IPS-18c (cell line): ENCODE measurements around the gene DOHH.
A peak's percentile ranks its signal among the peaks of the same experiment; 100 is the strongest.

Source experiments
- H3K4me3 ChIP-seq: 2 replicates; pipeline ENCODE4 v1.7.0; 2013; ENCODE audit warnings: low read depth, mild to moderate bottlenecking, low read length, moderate library complexity; ENCODE audit not compliant: insufficient read depth
- H3K9me3 ChIP-seq: one replicate; pipeline ENCODE4 v1.6.1; 2013; ENCODE audit warnings: mild to moderate bottlenecking, low read length, moderate library complexity; ENCODE audit not compliant: control insufficient read depth, insufficient read depth

Gene DOHH

GRCh38 chr19:3494559-3494958, 5.9 kb downstream of the DOHH start:
- Histone ChIP-seq H3K9me3 (no peaks in the 10 kb centered on the region), H3K4me3 (no peak overlapping the region)

GRCh38 chr19:3494051-3494450, 6.4 kb downstream of the DOHH start:
- H3K4me3 ChIP-seq = no peak overlapping the region
- no peaks in the 10 kb centered on the region for H3K9me3 ChIP-seq

- Histone ChIP-seq H3K4me3 (no peak overlapping the region), H3K9me3 (no peaks in the 10 kb centered on the region)
Measured at GRCh38 chr19:3493651-3494050, 6.8 kb downstream of the DOHH start.

GRCh38 chr19:3492919-3493318, 7.6 kb downstream of the DOHH start:
- H3K4me3 ChIP-seq = no peak overlapping the region
- H3K9me3 ChIP-seq = no peaks in the 10 kb centered on the region

GRCh38 chr19:3492131-3492839, 8.2 kb downstream of the DOHH start:
- no peaks in the 10 kb centered on the region for H3K9me3 ChIP-seq
- no peak overlapping the region for H3K4me3 ChIP-seq

- no peaks in the 10 kb centered on the region for H3K9me3 ChIP-seq
- H3K4me3 ChIP-seq = no peak overlapping the region
Measured at GRCh38 chr19:3491396-3492119, 8.9 kb downstream of the DOHH start.

- Histone ChIP-seq H3K9me3 (no peaks in the 10 kb centered on the region), H3K4me3 (no peak within 1 kb of the TSS)
Measured at GRCh38 chr19:3483226-3483628, 17.2 kb downstream of the DOHH start, which contains the start of gene SMIM44. TSS of gene SMIM44 (minus strand) at chr19:3483441. CDS start at chr19:3483403, 38 bp downstream.

GRCh38 chr19:3482507-3483225, 17.8 kb downstream of the DOHH start:
- H3K9me3 ChIP-seq = no peaks in the 10 kb centered on the region

GRCh38 chr19:3481241-3482090, 19.0 kb downstream of the DOHH start:
- no peak overlapping the region for H3K4me3 ChIP-seq

More at GRCh38 chr19:3482507-3483225, 17.8 kb downstream of the DOHH start:
- H3K4me3 ChIP-seq = no peak overlapping the region

GRCh38 chr19:3480383-3481091, 19.9 kb downstream of the DOHH start, which contains the start of gene SMIM24:
TSS of gene SMIM24 (minus strand) at chr19:3480525. CDS start at chr19:3480463, 62 bp downstream.
- no peaks in the 10 kb centered on the region for H3K9me3 ChIP-seq
- no peak within 1 kb of the TSS; the same call in 1 of the 2 replicates for H3K4me3 ChIP-seq

More at GRCh38 chr19:3481241-3482090, 19.0 kb downstream of the DOHH start:
- no peaks in the 10 kb centered on the region for H3K9me3 ChIP-seq

- H3K9me3 ChIP-seq = no peaks in the 10 kb centered on the region
Measured at GRCh38 chr19:3479834-3480215, 20.6 kb downstream of the DOHH start.

GRCh38 chr19:3479177-3479833, 21.2 kb downstream of the DOHH start:
- Histone ChIP-seq H3K4me3 (peak overlapping the region; percentile 46; the same call in 1 of the 2 replicates), H3K9me3 (no peaks in the 10 kb centered on the region)

More at GRCh38 chr19:3479834-3480215, 20.6 kb downstream of the DOHH start:
- no peak overlapping the region; the same call in 1 of the 2 replicates for H3K4me3 ChIP-seq

GRCh38 chr19:3478409-3479176, 21.9 kb downstream of the DOHH start:
- peak overlapping the region; percentile 46; the same call in 1 of the 2 replicates for H3K4me3 ChIP-seq

GRCh38 chr19:3477951-3478350, 22.5 kb downstream of the DOHH start:
- no peaks in the 10 kb centered on the region for H3K9me3 ChIP-seq
- H3K4me3 ChIP-seq = no peak overlapping the region

More at GRCh38 chr19:3478409-3479176, 21.9 kb downstream of the DOHH start:
- no peaks in the 10 kb centered on the region for H3K9me3 ChIP-seq

- Histone ChIP-seq H3K9me3 (no peaks in the 10 kb centered on the region), H3K4me3 (no peak overlapping the region)
Measured at GRCh38 chr19:3477506-3477905, 23.0 kb downstream of the DOHH start.
